ENCODE measurements around the gene KIF6.
"Not testable (repeated sequence)": the region's sequence is repeated elsewhere in the genome, so short reads cannot be mapped to it uniquely, and the experiment has no call there.

KIF6 gene

GRCh38 chr6:39558591-39559190, 166.5 kb downstream of the KIF6 start:
- DNase-seq: no peak

GRCh38 chr6:39558079-39558478, 167.1 kb downstream of the KIF6 start:
- DNase-seq: no peak

- no peak for DNase-seq
These were observed 170.1 kb downstream of the KIF6 start for GRCh38 chr6:39555136-39555535.

DNA sequence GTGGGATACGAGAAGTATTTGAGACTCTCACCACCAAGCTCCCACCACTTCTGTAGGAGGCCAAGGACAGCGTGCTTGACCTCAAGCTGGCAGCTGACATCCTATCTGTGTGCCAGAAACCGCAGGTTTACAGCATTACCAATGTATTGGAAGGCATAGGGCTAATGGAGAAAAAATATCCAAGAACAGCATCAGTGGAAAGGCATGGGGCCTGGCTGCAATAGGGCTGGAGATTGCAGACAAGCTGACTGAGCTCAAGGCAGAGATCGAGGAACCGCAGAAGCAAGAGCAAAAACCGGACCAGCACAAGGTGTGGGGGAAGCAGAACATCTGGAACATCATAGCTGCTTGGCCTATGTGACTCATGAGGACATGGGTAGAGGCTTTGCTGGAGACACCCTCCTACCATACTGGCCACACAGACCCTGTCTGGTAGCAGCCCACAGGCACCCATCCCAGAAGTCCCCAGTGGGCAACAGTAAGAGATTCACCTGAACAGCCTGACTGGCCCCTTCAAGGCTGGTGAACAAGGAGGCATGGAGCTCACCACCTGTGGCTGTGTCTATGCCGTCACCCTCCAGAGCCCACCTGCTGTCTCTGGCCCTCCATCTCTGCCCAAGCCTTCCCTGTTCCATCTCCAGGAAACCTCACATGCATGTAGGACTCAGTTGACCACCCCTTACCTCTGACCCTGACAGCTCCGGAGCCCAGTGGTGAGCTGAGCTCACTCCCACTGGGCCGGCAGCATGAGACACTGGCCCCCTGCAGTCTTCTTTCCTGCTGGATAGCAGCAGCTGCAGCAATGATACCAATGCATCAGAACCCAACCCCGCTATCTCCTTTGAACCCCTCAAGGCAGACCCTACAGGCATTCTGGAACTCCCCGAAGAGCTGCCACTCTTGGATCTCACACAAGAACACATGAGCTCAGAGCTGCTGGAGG, 171.1 kb downstream of the KIF6 start:
- DNase-seq: no peak

GRCh38 chr6:39553029-39553428, 172.2 kb downstream of the KIF6 start:
- no peak for DNase-seq

DNA sequence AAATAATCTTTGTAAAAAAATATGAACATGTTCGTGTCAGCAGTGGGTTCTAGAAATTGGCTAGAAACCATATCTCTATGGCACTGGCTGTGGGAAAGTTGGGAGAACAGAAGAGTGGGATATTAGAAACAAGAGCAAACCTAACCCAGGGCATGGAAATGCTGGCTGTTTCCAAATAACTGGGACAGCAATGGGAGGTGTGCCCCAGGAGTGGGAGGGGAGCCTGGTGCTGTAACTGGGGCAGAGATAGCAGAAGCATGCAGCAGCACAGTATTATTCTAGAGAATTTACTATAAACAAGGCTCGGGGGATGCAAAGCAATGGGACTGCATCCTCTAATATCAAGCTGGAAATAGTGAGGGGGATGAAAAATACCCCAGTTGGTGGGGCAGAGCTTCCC, 175.0 kb downstream of the KIF6 start:
- no peak for DNase-seq

DNA sequence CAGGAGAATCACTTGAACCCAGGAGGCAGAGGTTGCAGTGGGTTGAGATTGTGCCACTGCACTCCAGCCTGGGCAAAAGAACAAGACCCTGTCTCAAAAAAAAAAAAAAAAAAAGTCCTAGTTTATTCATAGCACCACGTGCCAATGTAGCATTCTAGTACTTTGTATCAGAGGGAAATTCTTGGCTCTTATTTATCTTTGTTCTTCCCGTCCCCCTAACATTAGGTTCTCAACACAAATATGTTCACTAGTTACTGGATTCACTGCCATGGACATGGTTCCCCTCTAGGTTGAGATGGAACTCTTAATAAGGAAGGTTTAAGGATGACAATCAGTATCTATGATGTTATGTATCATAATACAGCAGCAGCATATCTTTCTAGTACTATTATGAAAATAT, 178.5 kb downstream of the KIF6 start:
- no peak for DNase-seq

DNA sequence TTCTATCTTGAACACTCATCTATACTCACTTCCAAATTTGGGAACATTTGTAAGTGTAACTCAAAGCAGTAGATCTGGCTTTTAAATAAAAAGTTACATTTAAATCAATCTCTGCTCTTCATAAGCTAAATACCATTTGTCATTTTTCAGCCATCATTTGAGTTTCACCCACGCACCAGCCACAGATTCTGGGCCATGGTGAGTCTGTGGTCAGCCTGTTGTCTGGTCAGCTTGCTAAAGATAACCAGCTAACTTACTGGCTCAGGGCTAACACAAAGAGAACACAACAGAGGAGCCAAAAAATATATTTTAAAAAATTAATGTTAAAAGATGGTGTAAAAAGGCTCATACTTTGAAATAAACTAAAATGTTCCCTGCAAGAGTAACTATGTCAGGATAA, 181.3 kb downstream of the KIF6 start:
- no peak for DNase-seq

DNA sequence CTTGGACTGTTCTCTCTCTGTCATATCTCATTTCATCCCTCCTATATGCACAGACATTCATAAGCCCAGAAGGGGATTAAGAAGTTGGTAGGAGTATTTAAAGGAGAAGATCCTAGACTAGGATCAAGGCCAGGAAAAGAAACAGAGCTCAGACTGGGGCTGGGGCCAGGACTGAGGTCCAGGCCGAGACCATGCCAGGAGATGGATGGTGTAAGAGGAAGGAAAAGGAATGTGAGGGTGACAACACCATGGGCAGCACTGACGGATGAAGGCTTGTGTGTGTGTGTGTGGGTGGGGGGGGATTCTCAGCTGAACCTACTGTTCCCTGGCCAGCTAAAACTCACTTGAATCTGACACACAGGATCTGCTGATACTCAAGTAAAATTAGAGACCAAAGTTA, 182.1 kb downstream of the KIF6 start:
- DNase-seq: no peak

DNA sequence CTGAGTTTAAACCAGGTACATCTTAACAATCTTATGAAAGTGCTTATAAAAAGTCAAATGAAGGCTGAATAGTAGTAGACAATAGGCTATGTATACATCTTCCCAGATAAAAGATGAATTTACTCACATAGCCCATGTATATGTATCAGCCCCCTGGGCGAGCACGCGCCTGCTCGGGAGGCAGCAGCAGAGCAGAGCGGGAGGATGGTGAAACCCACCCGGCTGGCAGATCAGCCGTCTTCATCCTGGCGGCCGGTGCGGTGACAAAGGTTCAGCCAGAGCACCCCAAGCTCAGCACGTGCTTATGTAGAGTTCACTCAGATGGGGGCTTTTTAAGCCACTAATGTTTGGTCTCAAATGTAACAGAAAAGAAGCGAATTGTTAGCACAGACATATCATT, 184.8 kb downstream of the KIF6 start:
- no peak for DNase-seq

DNA sequence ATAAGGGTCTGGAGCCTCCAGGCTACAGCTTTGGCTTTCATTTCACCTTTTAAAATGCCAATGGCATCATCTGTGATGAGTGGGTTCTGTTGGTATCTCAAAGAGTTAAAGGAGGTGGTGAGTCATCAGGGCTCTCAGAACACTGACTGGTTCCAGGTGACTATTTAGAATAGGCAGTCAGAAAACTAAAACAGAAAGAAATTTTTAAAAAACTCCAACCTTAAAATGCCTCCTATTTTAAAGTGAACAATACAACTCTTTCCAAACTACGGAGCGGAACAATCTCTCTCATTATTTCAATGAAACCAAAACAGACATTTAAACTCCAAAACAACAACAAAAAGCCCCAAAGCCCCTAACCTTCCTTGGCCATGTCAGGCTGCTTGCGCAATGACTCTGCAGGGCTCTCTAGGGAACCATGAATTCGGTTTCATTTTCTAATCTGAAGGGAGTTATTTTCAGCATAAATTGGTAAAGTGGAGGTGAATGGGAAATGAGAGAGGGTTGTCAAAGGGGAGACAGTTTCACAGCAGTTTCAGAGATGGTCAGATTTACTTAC, 194.9 kb downstream of the KIF6 start:
- no peak for DNase-seq

GRCh38 chr6:39527792-39528564, 197.2 kb downstream of the KIF6 start:
- no peak for DNase-seq

DNA sequence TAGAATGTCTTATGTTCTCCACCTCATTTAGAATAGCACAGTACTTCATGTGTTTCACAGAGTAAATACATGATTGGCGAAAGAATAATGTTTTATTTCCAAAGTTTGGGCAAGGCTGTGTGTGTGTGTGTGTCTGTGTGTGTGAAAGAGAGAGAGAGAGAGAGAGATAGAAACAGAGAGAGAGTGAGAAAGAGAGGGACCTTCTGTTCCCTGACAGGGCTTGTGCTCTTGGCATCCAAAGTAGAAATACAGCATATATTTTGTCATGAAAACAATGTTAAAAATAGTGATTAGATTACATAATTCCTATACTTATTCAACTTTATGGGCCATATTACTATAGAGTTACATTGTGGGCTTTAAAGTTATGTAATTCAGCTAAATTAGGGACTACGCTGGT, 201.2 kb downstream of the KIF6 start:
- no peak for DNase-seq

DNA sequence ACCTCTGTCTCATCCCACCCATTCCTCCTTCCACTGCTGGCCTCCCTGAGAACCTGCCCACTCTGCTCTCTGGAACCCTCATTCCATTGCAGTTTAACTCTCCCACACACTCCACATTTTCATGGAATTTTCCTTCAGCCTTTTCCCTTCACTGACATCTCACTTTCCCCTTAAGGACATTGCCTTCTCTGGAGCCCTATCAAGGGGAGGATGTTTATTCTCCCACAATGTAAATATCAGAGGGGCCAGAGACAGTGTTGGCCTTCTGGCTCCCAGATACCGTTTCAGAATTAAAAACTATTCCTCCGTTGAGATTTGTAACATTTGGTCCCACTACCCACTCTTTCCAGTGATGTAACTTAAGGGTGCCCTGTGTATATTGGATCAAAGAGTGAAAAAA, 203.2 kb downstream of the KIF6 start:
- DNase-seq: no peak

DNA sequence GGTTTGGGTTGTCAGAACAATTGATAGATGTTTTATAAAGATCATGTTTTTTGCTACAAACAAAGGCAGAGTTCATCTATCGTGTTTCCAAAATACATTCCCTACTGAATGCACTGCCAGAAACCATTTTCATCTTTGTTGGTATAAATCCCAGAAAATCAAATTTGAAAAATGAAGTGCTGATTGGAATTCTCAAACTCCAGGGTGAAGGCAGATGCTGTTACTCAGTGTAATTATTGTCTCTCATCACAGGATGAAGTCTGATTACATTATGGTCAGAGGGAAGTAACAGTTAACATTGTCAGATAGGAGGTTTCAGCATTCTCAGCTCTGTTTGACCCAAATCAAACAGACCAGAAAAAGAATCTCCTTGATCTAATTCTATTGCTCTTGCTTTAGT, 204.3 kb downstream of the KIF6 start:
- no peak for DNase-seq

DNA sequence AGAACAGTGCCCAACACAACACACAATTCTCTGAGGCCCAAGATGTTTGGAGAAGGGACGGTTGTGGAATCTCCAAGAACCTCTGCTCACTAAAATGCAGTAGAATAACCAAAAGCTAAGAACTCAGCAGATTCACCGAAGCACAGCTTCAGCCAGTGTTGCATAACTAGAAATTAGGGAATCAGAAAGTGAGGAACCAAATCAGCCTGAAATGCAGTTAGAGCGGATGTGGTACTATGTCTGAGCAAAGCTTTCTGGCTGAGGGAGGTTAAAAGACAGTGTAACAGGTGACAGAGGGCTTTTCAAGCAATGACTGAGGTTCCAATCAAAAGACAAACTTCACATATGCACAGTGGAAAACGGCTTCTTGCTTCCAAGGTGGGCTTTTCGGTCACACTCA, 204.8 kb downstream of the KIF6 start:
- no peak for DNase-seq

GRCh38 chr6:39518221-39518620, 207.0 kb downstream of the KIF6 start:
- DNase-seq: no peak

DNA sequence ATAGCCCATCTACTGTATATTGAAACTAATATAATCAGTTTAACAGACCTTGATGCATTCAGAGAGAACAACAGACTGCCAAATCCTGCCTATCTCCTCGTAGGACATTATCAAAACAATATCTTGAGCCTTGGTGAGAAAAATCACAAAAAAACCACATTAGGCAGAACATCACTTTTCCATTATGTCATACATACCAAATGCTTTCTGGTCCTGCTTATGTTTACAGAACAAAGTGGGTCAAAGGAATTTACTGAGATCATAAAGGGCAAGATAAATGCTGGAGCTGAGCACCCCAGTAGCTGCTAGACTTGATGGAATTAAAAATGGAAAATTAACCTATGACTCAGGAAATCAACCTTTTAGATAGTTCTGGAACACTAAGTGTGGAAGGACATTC, 207.5 kb downstream of the KIF6 start:
- DNase-seq: no peak

DNA sequence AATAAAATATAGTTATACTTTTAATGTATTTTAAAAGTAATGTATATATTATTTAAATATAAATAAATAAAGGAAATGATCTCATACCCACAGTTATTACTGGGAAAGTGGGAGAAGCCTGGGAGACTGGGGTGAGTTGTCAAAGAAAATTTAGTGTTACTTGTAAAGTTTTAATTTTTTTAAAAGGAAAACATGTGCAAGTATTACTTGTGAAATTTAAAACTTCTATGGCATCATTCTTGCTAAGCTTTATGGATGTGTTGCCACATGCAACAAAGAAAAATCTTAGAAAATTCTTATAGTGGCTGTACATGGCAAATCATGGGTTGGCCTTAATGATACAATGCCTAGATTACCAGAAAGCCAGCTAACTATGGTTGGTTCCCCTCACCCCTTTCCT, 208.7 kb downstream of the KIF6 start:
- DNase-seq: no peak

DNA sequence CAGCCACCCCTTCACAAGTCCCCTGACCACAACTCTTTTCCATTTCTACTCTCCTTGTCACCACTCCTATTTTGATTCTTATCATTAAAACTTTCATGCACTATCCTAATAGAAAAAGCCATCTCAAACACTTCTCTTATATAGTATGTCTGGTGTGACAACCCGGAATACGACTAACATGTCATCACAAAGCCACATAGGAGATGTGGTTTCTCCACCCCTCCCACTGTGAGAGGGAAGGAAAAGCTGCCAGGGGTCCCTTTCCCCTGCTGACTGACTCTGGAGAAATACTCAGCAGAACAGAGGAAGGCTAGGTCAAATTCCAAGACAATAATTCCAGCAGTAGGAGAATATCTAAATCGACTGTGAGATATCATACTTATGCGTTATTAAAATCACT, 209.7 kb downstream of the KIF6 start:
- DNase-seq: no peak

DNA sequence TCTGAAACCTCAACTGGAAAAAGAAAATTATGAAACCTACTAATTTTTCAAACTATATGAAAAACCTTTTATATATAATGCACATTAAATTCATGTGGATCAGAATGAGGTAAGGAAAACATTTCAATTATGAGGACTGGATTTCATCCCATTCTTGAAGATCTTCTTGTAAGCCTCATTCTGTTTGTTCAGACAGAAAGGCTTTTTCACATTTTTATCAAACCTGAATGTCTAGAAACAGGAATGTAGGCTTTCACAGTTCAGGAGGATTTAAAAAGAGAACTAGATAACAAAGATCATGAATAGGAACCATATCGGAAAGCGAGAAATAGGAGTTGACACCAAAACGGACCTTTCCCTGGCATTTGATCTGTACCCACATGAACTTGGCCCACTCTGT, 210.2 kb downstream of the KIF6 start:
- DNase-seq: no peak

DNA sequence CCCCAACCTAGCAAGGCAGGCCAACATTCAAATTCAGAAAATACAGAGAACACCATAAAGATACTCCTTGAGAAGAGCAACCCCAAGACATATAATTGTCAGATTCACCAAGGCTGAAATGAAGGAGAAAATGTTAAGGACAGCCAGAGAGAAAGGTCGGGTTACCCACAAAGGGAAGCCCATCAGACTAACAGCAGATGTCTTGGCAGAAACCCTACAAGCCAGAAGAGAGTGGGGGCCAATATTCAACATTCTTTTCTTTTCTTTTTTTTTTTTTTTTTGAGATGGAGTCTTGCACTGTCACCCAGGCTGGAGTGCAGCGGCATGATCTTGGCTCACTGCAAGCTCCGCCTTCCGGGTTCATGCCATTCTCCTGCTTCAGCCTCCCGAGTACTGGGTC, 215.4 kb downstream of the KIF6 start:
- DNase-seq: not testable (repeated sequence)

All from amygdala (tissue), 56 donors.